Retinal pigment epithelial cell (primary cell): ENCODE results near the gene KRT1.

Experiments
- DNase-seq: peaks from one replicate; pipeline ENCODE4 v3.0.0-alpha.2; 2010; ENCODE audit warnings: low read depth
- H3K4me3 ChIP-seq: 2 replicates; pipeline ENCODE4 v1.5.1; 2011; ENCODE audit warnings: mild to moderate bottlenecking, low read length, control low read depth, moderate library complexity
- TF ChIP-seq, protein P1 (sequence below): conservative IDR thresholded peaks from 2 replicates; pipeline ENCODE4 v1.5.1; 2011; ENCODE audit warnings: low read depth, low read length, control low read depth, inconsistent platforms

The KRT1 gene

GRCh38 chr12:52710730-52711129 is 30.5 kb upstream of the KRT1 start:
- TF ChIP-seq, protein P1, sequence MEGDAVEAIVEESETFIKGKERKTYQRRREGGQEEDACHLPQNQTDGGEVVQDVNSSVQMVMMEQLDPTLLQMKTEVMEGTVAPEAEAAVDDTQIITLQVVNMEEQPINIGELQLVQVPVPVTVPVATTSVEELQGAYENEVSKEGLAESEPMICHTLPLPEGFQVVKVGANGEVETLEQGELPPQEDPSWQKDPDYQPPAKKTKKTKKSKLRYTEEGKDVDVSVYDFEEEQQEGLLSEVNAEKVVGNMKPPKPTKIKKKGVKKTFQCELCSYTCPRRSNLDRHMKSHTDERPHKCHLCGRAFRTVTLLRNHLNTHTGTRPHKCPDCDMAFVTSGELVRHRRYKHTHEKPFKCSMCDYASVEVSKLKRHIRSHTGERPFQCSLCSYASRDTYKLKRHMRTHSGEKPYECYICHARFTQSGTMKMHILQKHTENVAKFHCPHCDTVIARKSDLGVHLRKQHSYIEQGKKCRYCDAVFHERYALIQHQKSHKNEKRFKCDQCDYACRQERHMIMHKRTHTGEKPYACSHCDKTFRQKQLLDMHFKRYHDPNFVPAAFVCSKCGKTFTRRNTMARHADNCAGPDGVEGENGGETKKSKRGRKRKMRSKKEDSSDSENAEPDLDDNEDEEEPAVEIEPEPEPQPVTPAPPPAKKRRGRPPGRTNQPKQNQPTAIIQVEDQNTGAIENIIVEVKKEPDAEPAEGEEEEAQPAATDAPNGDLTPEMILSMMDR: no peak
- no peak overlapping the region for H3K4me3 ChIP-seq
- DNase-seq: no peak

GRCh38 chr12:52708010-52708409 is 27.8 kb upstream of the KRT1 start:
- TF ChIP-seq, protein P1: no peak
- H3K4me3 ChIP-seq: no peak overlapping the region
- DNase-seq: no peak

GRCh38 chr12:52704464-52704863 is 24.3 kb upstream of the KRT1 start:
- H3K4me3 ChIP-seq: no peak overlapping the region
- DNase-seq: no peak
- TF ChIP-seq, protein P1: no peak

DNA sequence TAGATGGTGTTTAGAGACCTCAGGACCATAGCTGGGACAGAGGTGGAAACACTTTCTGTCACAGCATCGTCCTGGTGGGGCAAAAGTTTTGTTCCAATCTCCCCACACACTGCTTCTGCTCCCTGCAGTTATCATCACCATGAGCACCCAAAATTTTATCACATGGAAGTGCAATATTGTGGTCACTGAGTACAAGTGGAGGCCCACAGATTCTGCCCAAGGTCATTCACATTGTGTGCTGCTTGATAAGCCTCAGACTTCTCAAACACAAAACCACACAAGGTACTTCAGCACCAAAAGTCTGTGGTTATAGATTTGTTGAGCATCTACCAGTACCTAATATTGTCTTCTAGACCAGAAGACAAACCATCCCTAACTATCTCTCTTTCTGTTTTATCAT is 23.7 kb upstream of the KRT1 start:
- TF ChIP-seq, protein P1: no peak
- H3K4me3 ChIP-seq: no peak overlapping the region
- DNase-seq: no peak

DNA sequence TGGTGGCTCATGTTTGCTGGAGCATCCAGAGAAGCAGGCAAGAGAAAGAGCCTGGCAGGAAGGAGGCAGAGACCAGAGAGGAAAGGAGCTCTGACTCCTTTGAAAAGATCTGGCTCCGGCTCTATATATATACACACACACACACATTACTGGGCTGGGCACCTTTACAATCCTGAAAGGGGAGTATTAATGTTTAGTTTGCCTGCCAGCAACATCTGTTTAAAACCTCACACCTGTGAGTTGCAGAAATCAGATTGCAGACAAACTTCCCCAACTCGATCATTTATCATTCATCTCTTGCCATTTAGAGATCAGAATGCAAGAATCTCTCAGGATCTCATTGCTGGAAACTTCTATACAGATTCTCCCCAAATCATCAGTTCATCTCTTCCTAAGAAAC is 23.2 kb upstream of the KRT1 start, which contains the start of gene KRT77:
TSS of gene KRT77 (minus strand) at position 101 of the 400 bp plus-strand sequence. CDS start at position 11, 90 bp downstream.
- TF ChIP-seq, protein P1: no peak
- DNase-seq: no peak
- no peak within 1 kb of the TSS for H3K4me3 ChIP-seq

DNA sequence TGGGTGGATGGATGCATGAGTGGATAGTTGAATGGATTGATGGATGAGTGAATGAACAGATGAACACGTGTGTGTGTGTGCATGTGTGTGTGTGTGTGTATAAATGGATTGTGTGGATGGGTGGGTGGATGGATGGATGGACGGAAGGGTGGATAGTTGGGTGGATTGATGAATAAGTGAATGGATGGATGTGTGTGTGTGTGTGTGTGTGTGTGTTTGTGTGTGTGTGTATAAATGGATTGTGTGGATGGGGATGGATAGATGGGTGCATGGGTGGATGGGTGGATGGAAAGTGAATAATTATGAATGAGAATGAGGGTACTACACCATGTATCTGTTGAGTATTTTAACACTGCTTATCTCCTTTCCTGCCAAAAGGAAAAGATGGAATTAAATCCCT is 22.1 kb upstream of the KRT1 start:
- TF ChIP-seq, protein P1: no peak
- no peak for DNase-seq
- no peak overlapping the region for H3K4me3 ChIP-seq

DNA sequence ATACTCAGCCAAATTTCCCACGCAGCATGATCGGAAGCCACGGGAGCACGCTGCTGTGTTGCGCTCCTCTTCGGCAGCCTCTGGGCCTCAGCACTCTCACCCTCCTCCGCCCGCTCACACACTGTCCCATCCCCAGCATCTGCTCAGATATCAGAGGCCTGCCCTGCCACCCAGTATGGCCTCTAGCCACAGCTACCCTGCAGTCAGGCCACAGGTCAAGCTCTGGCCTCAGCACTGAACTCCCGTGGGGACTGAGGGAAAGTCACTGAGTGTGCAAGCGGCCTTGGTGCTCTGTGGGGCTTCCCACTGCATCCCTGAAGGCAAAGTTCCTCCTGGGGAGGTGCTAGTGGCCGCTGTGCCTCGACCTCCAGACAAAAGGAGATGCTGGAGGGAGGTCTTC is 21.1 kb upstream of the KRT1 start:
- DNase-seq: no peak
- no peak overlapping the region for H3K4me3 ChIP-seq
- TF ChIP-seq, protein P1: no peak
